WTC11 (cell line): ENCODE data around the gene CPEB1. TPM values are rescaled to one million over a fixed set of nuclear protein-coding genes. Genes with fewer than 3 reads are reported as not detected.

Experiments
- ATAC-seq: fragments of 200-7000 bp; cut with Tn5 transposase; 2 replicates; pipeline ENCODE4 v1.10.0; 2021; ENCODE audit warnings: mild to moderate bottlenecking, moderate library complexity
- CTCF ChIA-PET: fragments of 300-600 bp; sonication (Branson Sonifier 250); formaldehyde crosslinking; loops from one replicate; lab custom pipeline; 2021; ENCODE audit warnings: antibody characterized with exemption; lab: Charles Lee
- POLR2A ChIA-PET: fragments of 350-600 bp; sonication (Branson Sonifier 250); formaldehyde crosslinking; loops from one replicate; lab custom pipeline; 2021; ENCODE audit warnings: antibody characterized with exemption; lab: Charles Lee
- DNase-seq: peaks from one replicate; pipeline ENCODE4 v3.0.0; 2021; ENCODE audit warnings: low spot score
- H3K27ac Mint-ChIP-seq: 2 replicates; pipeline ENCODE4 v1.8.0; 2021; ENCODE audit warnings: mixed read lengths
- H3K27me3 Mint-ChIP-seq: 2 replicates; pipeline ENCODE4 v1.8.0; 2021; ENCODE audit warnings: low read depth, mild to moderate bottlenecking, moderate library complexity, mixed read lengths
- H3K36me3 Mint-ChIP-seq: 2 replicates; pipeline ENCODE4 v1.8.0; 2021; ENCODE audit warnings: mixed read lengths
- H3K4me1 Mint-ChIP-seq: 2 replicates; pipeline ENCODE4 v1.8.0; 2022; ENCODE audit warnings: mixed read lengths
- H3K4me3 Mint-ChIP-seq: 2 replicates; pipeline ENCODE4 v1.8.0; 2021; ENCODE audit warnings: mild to moderate bottlenecking, moderate library complexity, mixed read lengths
- H3K9me3 Mint-ChIP-seq: 2 replicates; pipeline ENCODE4 v1.8.0; 2021; ENCODE audit warnings: mixed read lengths
- ATF1 ChIP-seq: sonication (generic); formaldehyde crosslinking; IDR thresholded peaks from 2 replicates; pipeline ENCODE4 v1.8.1; 2023; ENCODE audit warnings: mild to moderate bottlenecking, moderate library complexity, missing genetic modification reagents
- ESRRA ChIP-seq: sonication (generic); formaldehyde crosslinking; IDR thresholded peaks from 2 replicates; pipeline ENCODE4 v1.8.1; 2022; ENCODE audit warnings: mild to moderate bottlenecking, missing genetic modification reagents, borderline replicate concordance
- FOXJ3 ChIP-seq: sonication (generic); formaldehyde crosslinking; IDR thresholded peaks from 2 replicates; pipeline ENCODE4 v1.9.0; 2021; ENCODE audit warnings: missing genetic modification reagents, mild to moderate bottlenecking, borderline replicate concordance
- GRHL2 ChIP-seq: fragments of 250-450 bp; sonication (Bioruptor Pico); IDR thresholded peaks from 2 replicates; pipeline ENCODE4 v1.8.0; 2022; ENCODE audit warnings: mild to moderate bottlenecking, moderate library complexity; ENCODE audit not compliant: insufficient replicate concordance, severe bottlenecking
- GTF2I ChIP-seq: fragments of 250-450 bp; sonication (Bioruptor Pico); conservative IDR thresholded peaks from 2 replicates; pipeline ENCODE4 v1.4.0; 2021; ENCODE audit warnings: mild to moderate bottlenecking
- JUN ChIP-seq: sonication (generic); formaldehyde crosslinking; IDR thresholded peaks from 2 replicates; pipeline ENCODE4 v1.8.0; 2023; ENCODE audit warnings: mild to moderate bottlenecking, missing genetic modification reagents
- KAT7 ChIP-seq: sonication (generic); formaldehyde crosslinking; IDR thresholded peaks from 2 replicates; pipeline ENCODE4 v1.8.1; 2023; ENCODE audit warnings: missing genetic modification reagents, mild to moderate bottlenecking, borderline replicate concordance
- MYBL2 ChIP-seq: sonication (generic); formaldehyde crosslinking; IDR thresholded peaks from 2 replicates; pipeline ENCODE4 v1.8.1; 2023; ENCODE audit warnings: mild to moderate bottlenecking, moderate library complexity, missing genetic modification reagents
- NR2C2 ChIP-seq: sonication (generic); formaldehyde crosslinking; IDR thresholded peaks from 2 replicates; pipeline ENCODE4 v1.8.0; 2022; ENCODE audit warnings: mild to moderate bottlenecking, missing genetic modification reagents
- SOX15 ChIP-seq: fragments of 250-450 bp; sonication (Bioruptor Pico); IDR thresholded peaks from 2 replicates; pipeline ENCODE4 v1.9.0; 2021; ENCODE audit warnings: mild to moderate bottlenecking
- TP53 ChIP-seq: sonication (generic); formaldehyde crosslinking; IDR thresholded peaks from 2 replicates; pipeline ENCODE4 v1.8.1; 2023; ENCODE audit warnings: mild to moderate bottlenecking, missing genetic modification reagents
- ZNF232 ChIP-seq: sonication (generic); formaldehyde crosslinking; IDR thresholded peaks from 2 replicates; pipeline ENCODE4 v1.8.0; 2022; ENCODE audit warnings: mild to moderate bottlenecking, missing genetic modification reagents
- total RNA-seq: library from RNA; stranded (reverse); gene quantifications from 3 replicates; pipeline ENCODE4 v1.2.3, GENCODE V29; 2021
- TF ChIP-seq, protein P1 (sequence below): sonication (generic); formaldehyde crosslinking; IDR thresholded peaks from 2 replicates; pipeline ENCODE4 v1.8.1; 2022; ENCODE audit warnings: missing genetic modification reagents, borderline replicate concordance
- TF ChIP-seq, protein P2 (sequence below): fragments of 250-450 bp; sonication (Bioruptor Pico); IDR thresholded peaks from 2 replicates; pipeline ENCODE4 v1.9.0; 2021; ENCODE audit warnings: mild to moderate bottlenecking, borderline replicate concordance
- TF ChIP-seq, protein P3 (sequence below): fragments of 250-450 bp; sonication (Bioruptor Pico); IDR thresholded peaks from 2 replicates; pipeline ENCODE4 v1.8.0; 2021; ENCODE audit warnings: mild to moderate bottlenecking
- TF ChIP-seq, protein P4 (sequence below): sonication (generic); formaldehyde crosslinking; conservative IDR thresholded peaks from 2 replicates; pipeline ENCODE4 v1.8.1; 2023; ENCODE audit warnings: mild to moderate bottlenecking, low read depth, missing genetic modification reagents, moderate library complexity
- TF ChIP-seq, protein P5 (sequence below): sonication (generic); formaldehyde crosslinking; IDR thresholded peaks from 2 replicates; pipeline ENCODE4 v1.8.0; 2022; ENCODE audit warnings: mild to moderate bottlenecking, missing genetic modification reagents
- TF ChIP-seq, protein P6 (sequence below): sonication (generic); formaldehyde crosslinking; IDR thresholded peaks from 2 replicates; pipeline ENCODE4 v1.8.1; 2022; ENCODE audit warnings: low read depth, missing genetic modification reagents, borderline replicate concordance

The CPEB1 gene
- total RNA-seq, 1 experiment from 2014 or later = 2.5 TPM

DNA sequence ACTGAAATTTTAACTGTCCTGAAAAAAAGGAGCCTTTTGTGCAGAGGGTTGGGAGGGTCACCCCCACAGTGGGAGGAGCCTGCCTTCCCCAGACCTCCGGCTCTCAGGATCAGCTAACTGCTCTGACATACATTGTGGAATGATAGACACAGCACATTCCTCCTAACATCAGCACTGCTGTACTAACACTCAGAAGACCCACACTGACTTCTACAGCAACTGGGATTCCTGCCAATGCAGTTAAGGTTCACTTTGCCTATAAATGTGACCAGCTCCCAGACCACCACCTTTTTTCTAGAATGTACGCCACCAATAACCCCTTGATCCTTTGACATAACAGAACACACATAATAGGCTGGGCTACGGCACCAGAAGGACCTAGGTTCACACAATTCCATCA, 3.2 kb downstream of the CPEB1 start:
- DNase-seq = no peak
- H3K27me3 Mint-ChIP-seq = peaks cover 68% of the 10 kb centered on the region
- H3K4me3 Mint-ChIP-seq = no peak overlapping the region
- peaks cover 21% of the 10 kb centered on the region for H3K4me1 Mint-ChIP-seq
- H3K36me3 Mint-ChIP-seq = no peaks in the 10 kb centered on the region
- H3K9me3 Mint-ChIP-seq = no peaks in the 10 kb centered on the region
- ATAC-seq = no peak
- CTCF ChIA-PET = interaction anchor here (1.2 to 2.1 kb wide), 2 partner anchors 22 to 103 kb away, joined by 3 to 7 read pairs; no protein-coding TSS in a partner anchor
- POLR2A ChIA-PET = no interaction called here
- TF ChIP-seq, protein P1, sequence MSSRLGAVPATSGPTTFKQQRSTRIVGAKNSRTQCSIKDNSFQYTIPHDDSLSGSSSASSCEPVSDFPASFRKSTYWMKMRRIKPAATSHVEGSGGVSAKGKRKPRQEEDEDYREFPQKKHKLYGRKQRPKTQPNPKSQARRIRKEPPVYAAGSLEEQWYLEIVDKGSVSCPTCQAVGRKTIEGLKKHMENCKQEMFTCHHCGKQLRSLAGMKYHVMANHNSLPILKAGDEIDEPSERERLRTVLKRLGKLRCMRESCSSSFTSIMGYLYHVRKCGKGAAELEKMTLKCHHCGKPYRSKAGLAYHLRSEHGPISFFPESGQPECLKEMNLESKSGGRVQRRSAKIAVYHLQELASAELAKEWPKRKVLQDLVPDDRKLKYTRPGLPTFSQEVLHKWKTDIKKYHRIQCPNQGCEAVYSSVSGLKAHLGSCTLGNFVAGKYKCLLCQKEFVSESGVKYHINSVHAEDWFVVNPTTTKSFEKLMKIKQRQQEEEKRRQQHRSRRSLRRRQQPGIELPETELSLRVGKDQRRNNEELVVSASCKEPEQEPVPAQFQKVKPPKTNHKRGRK (CRISPR knock-in tag) = no peak
- TF ChIP-seq TP53 (CRISPR knock-in tag) = no peak
- no peak for TF ChIP-seq NR2C2
- TF ChIP-seq JUN = no peak
- TF ChIP-seq, protein P2, sequence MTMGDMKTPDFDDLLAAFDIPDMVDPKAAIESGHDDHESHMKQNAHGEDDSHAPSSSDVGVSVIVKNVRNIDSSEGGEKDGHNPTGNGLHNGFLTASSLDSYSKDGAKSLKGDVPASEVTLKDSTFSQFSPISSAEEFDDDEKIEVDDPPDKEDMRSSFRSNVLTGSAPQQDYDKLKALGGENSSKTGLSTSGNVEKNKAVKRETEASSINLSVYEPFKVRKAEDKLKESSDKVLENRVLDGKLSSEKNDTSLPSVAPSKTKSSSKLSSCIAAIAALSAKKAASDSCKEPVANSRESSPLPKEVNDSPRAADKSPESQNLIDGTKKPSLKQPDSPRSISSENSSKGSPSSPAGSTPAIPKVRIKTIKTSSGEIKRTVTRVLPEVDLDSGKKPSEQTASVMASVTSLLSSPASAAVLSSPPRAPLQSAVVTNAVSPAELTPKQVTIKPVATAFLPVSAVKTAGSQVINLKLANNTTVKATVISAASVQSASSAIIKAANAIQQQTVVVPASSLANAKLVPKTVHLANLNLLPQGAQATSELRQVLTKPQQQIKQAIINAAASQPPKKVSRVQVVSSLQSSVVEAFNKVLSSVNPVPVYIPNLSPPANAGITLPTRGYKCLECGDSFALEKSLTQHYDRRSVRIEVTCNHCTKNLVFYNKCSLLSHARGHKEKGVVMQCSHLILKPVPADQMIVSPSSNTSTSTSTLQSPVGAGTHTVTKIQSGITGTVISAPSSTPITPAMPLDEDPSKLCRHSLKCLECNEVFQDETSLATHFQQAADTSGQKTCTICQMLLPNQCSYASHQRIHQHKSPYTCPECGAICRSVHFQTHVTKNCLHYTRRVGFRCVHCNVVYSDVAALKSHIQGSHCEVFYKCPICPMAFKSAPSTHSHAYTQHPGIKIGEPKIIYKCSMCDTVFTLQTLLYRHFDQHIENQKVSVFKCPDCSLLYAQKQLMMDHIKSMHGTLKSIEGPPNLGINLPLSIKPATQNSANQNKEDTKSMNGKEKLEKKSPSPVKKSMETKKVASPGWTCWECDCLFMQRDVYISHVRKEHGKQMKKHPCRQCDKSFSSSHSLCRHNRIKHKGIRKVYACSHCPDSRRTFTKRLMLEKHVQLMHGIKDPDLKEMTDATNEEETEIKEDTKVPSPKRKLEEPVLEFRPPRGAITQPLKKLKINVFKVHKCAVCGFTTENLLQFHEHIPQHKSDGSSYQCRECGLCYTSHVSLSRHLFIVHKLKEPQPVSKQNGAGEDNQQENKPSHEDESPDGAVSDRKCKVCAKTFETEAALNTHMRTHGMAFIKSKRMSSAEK = no peak
- TF ChIP-seq, protein P3, sequence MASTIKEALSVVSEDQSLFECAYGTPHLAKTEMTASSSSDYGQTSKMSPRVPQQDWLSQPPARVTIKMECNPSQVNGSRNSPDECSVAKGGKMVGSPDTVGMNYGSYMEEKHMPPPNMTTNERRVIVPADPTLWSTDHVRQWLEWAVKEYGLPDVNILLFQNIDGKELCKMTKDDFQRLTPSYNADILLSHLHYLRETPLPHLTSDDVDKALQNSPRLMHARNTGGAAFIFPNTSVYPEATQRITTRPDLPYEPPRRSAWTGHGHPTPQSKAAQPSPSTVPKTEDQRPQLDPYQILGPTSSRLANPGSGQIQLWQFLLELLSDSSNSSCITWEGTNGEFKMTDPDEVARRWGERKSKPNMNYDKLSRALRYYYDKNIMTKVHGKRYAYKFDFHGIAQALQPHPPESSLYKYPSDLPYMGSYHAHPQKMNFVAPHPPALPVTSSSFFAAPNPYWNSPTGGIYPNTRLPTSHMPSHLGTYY (CRISPR knock-in tag) = no peak
- TF ChIP-seq, protein P4, sequence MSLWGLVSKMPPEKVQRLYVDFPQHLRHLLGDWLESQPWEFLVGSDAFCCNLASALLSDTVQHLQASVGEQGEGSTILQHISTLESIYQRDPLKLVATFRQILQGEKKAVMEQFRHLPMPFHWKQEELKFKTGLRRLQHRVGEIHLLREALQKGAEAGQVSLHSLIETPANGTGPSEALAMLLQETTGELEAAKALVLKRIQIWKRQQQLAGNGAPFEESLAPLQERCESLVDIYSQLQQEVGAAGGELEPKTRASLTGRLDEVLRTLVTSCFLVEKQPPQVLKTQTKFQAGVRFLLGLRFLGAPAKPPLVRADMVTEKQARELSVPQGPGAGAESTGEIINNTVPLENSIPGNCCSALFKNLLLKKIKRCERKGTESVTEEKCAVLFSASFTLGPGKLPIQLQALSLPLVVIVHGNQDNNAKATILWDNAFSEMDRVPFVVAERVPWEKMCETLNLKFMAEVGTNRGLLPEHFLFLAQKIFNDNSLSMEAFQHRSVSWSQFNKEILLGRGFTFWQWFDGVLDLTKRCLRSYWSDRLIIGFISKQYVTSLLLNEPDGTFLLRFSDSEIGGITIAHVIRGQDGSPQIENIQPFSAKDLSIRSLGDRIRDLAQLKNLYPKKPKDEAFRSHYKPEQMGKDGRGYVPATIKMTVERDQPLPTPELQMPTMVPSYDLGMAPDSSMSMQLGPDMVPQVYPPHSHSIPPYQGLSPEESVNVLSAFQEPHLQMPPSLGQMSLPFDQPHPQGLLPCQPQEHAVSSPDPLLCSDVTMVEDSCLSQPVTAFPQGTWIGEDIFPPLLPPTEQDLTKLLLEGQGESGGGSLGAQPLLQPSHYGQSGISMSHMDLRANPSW (CRISPR knock-in tag) = no peak
- TF ChIP-seq ESRRA (CRISPR knock-in tag) = no peak
- TF ChIP-seq, protein P5, sequence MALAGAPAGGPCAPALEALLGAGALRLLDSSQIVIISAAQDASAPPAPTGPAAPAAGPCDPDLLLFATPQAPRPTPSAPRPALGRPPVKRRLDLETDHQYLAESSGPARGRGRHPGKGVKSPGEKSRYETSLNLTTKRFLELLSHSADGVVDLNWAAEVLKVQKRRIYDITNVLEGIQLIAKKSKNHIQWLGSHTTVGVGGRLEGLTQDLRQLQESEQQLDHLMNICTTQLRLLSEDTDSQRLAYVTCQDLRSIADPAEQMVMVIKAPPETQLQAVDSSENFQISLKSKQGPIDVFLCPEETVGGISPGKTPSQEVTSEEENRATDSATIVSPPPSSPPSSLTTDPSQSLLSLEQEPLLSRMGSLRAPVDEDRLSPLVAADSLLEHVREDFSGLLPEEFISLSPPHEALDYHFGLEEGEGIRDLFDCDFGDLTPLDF = no peak
- TF ChIP-seq ATF1 (CRISPR knock-in tag) = no peak
- TF ChIP-seq SOX15 (CRISPR knock-in tag) = no peak
- TF ChIP-seq, all 79 proteins: peak for 0
- no peak overlapping the region for H3K27ac Mint-ChIP-seq

DNA sequence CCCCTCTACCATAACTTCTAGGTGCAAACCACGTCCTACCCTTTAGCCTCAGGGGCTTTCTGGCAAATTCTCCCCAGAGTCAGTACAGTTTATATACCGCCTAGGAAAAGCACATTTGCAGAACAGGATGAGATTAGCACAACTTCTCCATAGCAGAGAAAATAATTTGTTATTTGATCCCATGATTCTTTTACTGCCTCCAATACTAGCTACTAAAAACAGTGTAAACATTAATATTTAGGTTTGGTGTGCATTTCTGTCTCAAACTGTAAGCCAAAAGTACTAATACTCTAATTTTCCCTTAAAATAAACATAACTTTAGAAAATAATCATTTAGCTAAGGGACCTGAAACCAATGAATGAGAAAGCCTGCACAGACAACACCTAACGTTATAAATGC, 4.5 kb downstream of the CPEB1 start:
- ATAC-seq = no peak
- CTCF ChIA-PET = interaction anchor here (1.6 kb wide), 1 partner anchor 206 kb away, joined by 3 read pairs; no protein-coding TSS in a partner anchor
- H3K27ac Mint-ChIP-seq = no peak overlapping the region
- H3K4me3 Mint-ChIP-seq = no peak overlapping the region
- H3K36me3 Mint-ChIP-seq = no peaks in the 10 kb centered on the region
- no peaks in the 10 kb centered on the region for H3K9me3 Mint-ChIP-seq
- DNase-seq = no peak
- peaks cover 12% of the 10 kb centered on the region for H3K4me1 Mint-ChIP-seq
- POLR2A ChIA-PET = no interaction called here
- H3K27me3 Mint-ChIP-seq = peaks cover 57% of the 10 kb centered on the region
- TF ChIP-seq SOX15 (CRISPR knock-in tag) (no peak), FOXJ3 (no peak), TP53 (CRISPR knock-in tag) (no peak), KAT7 (CRISPR knock-in tag) (no peak), MYBL2 (CRISPR knock-in tag) (no peak), GTF2I (no peak), GRHL2 (CRISPR knock-in tag) (no peak), ZNF232 (CRISPR knock-in tag) (no peak)
- TF ChIP-seq, protein P6, sequence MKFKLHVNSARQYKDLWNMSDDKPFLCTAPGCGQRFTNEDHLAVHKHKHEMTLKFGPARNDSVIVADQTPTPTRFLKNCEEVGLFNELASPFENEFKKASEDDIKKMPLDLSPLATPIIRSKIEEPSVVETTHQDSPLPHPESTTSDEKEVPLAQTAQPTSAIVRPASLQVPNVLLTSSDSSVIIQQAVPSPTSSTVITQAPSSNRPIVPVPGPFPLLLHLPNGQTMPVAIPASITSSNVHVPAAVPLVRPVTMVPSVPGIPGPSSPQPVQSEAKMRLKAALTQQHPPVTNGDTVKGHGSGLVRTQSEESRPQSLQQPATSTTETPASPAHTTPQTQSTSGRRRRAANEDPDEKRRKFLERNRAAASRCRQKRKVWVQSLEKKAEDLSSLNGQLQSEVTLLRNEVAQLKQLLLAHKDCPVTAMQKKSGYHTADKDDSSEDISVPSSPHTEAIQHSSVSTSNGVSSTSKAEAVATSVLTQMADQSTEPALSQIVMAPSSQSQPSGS = no peak
- TF ChIP-seq, protein P4 (CRISPR knock-in tag) = no peak
